Skeletal muscle tissue (tissue), 4 donors: Measurements from ENCODE around the gene GATAD2A. TPM values are rescaled to one million over a fixed set of nuclear protein-coding genes. Genes with fewer than 3 reads are reported as not detected.

Experiments
- H3K27ac ChIP-seq: one replicate; pipeline ENCODE4 v1.7.0; 2013; ENCODE audit warnings: mild to moderate bottlenecking, low read depth, low read length, inconsistent platforms
- H3K27me3 ChIP-seq, 3 donors: one replicate each; pipeline ENCODE4 v1.7.0; 2013; ENCODE audit warnings: low read length in 3 of 3; ENCODE audit not compliant: control insufficient read depth in 3 of 3, insufficient read depth in 3 of 3
- H3K36me3 ChIP-seq, 3 donors: one replicate each; pipeline ENCODE4 v1.7.0; 2013; ENCODE audit warnings: low read length in 3 of 3; ENCODE audit not compliant: control insufficient read depth in 3 of 3, insufficient read depth in 3 of 3
- H3K4me1 ChIP-seq, 3 donors: one replicate each; pipeline ENCODE4 v1.7.0; 2013; ENCODE audit warnings: low read length in 3 of 3, mild to moderate bottlenecking in 3 of 3; ENCODE audit not compliant: control insufficient read depth in 3 of 3, insufficient read depth in 3 of 3
- H3K4me3 ChIP-seq, 3 donors: one replicate each; pipeline ENCODE4 v1.7.0; 2013; ENCODE audit warnings: low read length in 3 of 3
- H3K9ac ChIP-seq, 3 donors: one replicate each; pipeline ENCODE4 v1.7.0; 2013; ENCODE audit warnings: low read length in 3 of 3, mild to moderate bottlenecking in 3 of 3, moderate library complexity in 2 of 3, low read depth in 1 of 3
- H3K9me3 ChIP-seq, 3 donors: one replicate each; pipeline ENCODE4 v1.7.0; 2013; ENCODE audit warnings: low read length in 3 of 3; ENCODE audit not compliant: control insufficient read depth in 3 of 3
- total RNA-seq: library from RNA; depleted of rRNA; stranded (reverse); fragments of >200 nt; gene quantifications from one replicate; pipeline ENCODE4 v1.2.3, GENCODE V29; 2014
- donor health status: Osteomylitis.

GATAD2A gene, protein sequence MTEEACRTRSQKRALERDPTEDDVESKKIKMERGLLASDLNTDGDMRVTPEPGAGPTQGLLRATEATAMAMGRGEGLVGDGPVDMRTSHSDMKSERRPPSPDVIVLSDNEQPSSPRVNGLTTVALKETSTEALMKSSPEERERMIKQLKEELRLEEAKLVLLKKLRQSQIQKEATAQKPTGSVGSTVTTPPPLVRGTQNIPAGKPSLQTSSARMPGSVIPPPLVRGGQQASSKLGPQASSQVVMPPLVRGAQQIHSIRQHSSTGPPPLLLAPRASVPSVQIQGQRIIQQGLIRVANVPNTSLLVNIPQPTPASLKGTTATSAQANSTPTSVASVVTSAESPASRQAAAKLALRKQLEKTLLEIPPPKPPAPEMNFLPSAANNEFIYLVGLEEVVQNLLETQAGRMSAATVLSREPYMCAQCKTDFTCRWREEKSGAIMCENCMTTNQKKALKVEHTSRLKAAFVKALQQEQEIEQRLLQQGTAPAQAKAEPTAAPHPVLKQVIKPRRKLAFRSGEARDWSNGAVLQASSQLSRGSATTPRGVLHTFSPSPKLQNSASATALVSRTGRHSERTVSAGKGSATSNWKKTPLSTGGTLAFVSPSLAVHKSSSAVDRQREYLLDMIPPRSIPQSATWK
- total RNA-seq = 19.8 TPM

DNA sequence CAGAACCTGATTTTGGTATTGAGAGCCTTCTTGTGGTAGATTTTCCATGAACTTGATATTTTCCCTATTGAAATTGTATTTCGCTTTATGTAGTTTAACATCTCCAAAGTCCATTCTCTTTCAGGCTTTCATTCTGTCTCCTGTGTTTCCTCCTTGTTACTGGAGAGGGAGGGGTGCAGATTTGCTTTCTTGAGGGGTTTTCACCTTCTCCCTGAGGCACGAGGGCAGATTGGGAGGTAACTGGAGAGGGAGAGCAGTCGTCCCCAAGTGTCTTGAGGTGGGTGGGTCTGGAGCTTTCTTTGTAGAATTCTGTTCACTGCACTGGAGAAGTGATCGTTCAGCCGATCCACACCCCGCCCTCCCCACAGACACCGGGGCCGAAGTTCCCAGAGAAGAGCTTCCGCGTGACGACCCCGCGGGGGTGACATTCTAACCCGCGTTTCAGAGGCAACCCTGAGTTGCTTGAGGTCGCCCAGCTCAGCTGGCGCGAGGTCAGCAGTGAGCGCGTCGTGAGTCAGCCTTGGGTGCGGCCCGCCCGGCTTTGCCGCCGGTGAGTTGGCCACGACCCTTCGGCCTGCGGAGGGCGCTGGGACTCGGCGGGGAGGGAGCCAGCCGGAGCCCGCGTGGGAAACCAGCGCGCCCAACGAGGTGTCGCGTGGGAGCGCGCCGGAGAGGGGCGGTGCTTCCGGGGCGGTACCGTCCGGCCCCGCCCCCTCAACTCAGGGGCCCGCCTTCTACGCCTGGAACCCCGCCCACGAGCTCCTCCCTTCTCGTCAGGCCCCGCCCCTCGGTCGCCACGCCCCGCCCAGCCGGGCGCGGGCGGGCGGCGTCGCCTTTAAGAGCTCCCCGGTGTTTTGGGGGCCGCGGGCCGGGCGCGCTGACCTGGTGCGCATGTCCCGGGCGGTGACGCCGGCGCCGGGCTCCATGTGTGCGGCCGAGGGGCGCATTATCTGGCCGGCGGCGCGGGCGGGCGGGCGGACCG, at the start of gene GATAD2A:
Gene GATAD2A (plus strand): TSS at position 797 of the 982 bp plus-strand sequence. CDS start 59,671 bp downstream, outside the sequence.
- Histone ChIP-seq H3K36me3 (no peaks in the 10 kb centered on the region), H3K4me1 (peaks cover 38 to 56% (median 46%) of the 10 kb centered on the region in 3 donors), H3K9ac (peak within 1 kb of the TSS; percentile 81 to 87 (median 82)), H3K27ac (peak within 1 kb of the TSS; percentile 95), H3K9me3 (no peaks in the 10 kb centered on the region), H3K27me3 (no peaks in the 10 kb centered on the region), H3K4me3 (peak within 1 kb of the TSS; percentile 86 to 89 (median 87))

DNA sequence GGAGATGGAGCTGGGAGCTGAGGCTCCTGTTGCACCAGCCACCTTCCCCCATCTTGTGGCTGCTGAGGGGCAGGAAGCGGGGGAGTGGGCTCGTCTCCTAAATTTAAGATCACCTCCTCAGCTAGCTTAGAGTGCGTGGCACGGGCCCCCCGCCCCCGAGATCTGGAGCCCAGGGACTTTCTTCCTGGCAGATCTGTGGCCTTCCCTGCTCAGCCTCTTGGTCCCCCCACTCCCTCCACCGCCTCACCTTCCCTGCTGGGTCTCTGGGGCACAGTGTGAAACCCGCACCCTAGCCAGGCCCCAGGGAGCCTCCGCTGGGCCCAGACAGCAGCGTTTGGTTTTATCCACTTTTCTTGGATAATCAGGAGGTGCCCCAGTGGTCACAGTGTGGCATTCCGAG, 49.0 kb upstream of the GATAD2A start:
- no peaks in the 10 kb centered on the region for H3K9me3 ChIP-seq
- H3K4me3 ChIP-seq = no peak overlapping the region
- peaks cover 59 to 67% (median 64%) of the 10 kb centered on the region in 3 donors for H3K36me3 ChIP-seq
- H3K27me3 ChIP-seq = no peaks in the 10 kb centered on the region
- peaks cover 0 to 6% (median 4%) of the 10 kb centered on the region in 3 donors for H3K4me1 ChIP-seq
- H3K27ac ChIP-seq = no peak overlapping the region
- H3K9ac ChIP-seq = no peak overlapping the region

DNA sequence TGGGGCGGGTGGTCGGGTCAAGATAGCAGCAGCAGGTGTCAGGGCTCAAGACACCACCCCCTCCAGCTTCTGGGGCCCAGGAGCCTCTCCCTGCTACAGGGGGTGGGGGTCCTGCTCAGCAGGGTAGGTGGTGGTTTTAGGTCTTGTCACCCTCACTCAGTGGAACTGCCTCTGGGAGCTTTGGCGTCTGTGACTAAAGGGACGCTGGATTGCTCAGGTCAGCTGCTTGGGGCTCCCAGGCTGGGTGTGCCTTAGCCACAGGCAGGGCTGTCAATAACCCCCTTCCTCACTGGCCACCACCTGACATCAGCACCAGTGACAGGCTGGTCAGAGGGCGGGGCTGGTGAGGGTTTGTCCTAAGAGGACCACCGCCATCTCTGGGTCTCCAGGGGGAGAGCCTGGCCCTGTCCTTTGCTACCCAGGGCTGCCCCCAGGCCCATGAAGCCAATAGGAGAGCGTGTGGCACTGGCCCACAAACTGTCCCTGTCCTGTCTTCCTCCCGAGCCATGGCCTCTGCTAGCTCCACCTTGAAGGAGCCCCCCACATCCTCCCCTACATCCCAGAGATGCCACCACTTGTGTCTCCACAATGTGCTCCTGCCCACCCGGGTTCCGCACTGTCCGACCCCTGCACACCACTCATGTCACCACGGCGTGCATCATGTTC, 48.4 kb upstream of the GATAD2A start:
- Histone ChIP-seq H3K36me3 (peaks cover 59 to 65% (median 62%) of the 10 kb centered on the region in 3 donors), H3K27ac (no peak overlapping the region), H3K9me3 (no peaks in the 10 kb centered on the region), H3K27me3 (no peaks in the 10 kb centered on the region), H3K4me1 (peaks cover 0 to 6% (median 4%) of the 10 kb centered on the region in 3 donors), H3K9ac (no peak overlapping the region), H3K4me3 (no peak overlapping the region)

DNA sequence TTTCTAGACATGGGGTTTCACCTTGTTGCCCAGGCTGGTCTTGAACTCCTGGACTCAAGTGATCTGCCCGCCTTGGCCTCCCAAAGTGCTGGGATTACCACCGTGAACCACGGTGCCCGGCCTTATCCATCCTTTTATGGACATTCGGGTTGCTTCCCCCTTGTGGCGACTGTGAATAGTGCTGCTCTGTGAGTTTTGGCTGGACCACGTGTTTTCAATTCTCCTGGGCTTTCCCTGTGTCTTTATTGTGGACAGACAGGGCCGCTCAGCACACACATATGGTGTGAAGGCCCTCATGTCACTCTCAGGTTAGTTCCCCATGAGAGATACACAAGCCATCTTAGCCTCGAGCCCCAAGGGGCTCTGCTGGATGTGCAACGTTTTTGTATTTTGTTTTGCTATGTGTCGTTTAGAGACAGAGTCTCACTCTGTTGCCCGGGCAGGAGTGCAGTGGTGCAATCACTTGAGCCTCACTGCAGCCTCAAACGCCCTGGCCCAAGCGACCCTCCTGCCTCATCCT, 44.3 kb upstream of the GATAD2A start:
- Histone ChIP-seq H3K4me3 (no peak overlapping the region), H3K9me3 (no peaks in the 10 kb centered on the region), H3K27ac (no peak overlapping the region), H3K9ac (no peak overlapping the region), H3K27me3 (no peaks in the 10 kb centered on the region), H3K36me3 (peaks cover 18 to 24% (median 21%) of the 10 kb centered on the region in 3 donors), H3K4me1 (peaks cover 5 to 10% (median 8%) of the 10 kb centered on the region in 3 donors)

DNA sequence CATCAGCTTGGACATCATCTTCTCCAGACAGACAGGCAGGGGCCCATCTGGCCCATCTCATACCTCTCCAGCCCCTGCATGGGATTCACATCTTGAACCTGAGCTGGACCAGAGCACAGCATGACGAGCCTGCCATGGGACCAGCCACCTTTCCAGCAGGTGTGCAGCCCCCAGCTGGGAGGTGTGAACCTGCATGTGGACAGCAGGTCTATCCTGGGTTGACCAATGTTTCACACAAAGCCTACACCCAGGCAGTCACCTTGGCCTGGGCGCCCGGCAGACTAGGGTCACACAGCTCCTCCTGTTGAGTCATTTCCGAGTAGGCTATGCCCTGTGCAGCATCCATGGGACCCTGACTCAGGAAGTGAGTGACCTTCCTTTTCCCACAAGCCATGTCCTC, 43.4 kb upstream of the GATAD2A start:
- H3K9ac ChIP-seq = no peak overlapping the region
- no peaks in the 10 kb centered on the region for H3K27me3 ChIP-seq
- no peak overlapping the region for H3K27ac ChIP-seq
- H3K9me3 ChIP-seq = no peaks in the 10 kb centered on the region
- H3K36me3 ChIP-seq = peaks cover 9 to 16% (median 12%) of the 10 kb centered on the region in 3 donors
- H3K4me3 ChIP-seq = no peak overlapping the region
- peaks cover 8 to 13% (median 13%) of the 10 kb centered on the region in 3 donors for H3K4me1 ChIP-seq

DNA sequence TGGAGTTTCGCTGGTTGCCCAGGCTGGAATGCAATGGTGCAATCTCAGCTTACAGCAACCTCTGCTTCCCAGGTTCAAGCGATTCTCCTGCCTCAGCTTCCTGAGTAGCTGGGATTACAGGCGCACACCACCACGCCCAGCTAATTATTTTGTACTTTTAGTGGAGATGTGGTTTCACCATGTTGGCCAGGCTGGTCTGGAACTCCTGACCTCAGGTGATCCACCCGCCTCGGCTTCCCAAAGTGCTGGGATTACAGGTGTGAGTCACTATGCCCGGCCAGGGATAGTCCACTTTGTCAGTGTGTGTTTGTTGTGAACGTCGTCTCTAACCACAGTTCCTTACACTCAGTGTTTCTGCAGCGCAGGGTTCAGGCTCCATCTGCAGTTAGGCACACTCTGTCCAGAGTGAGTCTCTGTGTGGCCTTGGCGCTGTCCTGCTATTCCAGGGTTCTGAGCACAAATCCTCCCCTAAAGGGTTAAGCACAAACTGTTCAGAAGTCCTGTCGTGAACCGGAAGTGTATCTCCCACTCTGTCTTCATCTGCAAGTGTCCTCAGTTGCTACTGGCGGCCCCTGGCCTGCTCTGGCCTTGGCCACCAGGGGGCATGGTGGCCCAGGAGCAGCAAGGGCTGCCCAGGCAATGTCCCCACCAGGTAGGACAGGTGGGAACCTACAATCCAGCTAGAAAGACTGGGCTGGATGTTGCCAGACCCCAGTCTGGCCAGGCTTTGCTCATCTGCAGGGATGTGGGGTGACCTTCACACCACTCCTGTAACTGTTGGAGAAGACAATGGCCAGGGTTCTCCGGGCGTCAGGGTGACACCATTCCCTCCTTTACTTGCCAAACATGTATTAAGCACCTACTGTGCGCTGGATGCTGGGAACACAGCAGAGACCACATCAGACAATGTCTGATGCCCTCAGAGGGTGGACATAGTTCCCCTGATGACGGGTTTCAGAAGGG, 38.8 kb upstream of the GATAD2A start:
- peak overlapping the region in 2 of 3 donors; percentile 10 to 33 for H3K9ac ChIP-seq
- H3K4me3 ChIP-seq = peak overlapping the region in 1 of 3 donors; percentile 13
- H3K27me3 ChIP-seq = no peaks in the 10 kb centered on the region
- no peaks in the 10 kb centered on the region for H3K9me3 ChIP-seq
- no peaks in the 10 kb centered on the region for H3K36me3 ChIP-seq
- H3K4me1 ChIP-seq = peaks cover 7 to 9% (median 8%) of the 10 kb centered on the region in 3 donors
- no peak overlapping the region for H3K27ac ChIP-seq

DNA sequence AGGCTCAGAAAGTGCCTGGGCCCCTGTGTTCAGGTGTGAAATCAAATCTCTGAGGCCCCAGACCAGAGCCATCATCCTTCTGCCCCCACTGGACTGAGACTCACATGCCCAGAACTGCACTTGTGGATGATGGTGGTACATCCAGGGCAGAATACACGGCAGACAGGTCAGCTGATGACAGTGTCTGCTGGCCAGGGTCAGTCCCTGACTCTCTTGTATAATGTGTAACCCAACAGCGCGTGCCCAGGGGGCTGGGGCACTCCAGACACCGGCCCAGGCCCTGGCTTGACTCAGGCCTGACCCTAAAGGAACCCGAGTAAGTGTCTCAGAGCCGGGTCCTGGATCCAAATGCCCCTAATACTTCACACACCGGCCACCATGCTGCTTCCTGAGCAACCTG, 37.4 kb upstream of the GATAD2A start:
- no peaks in the 10 kb centered on the region for H3K9me3 ChIP-seq
- no peaks in the 10 kb centered on the region for H3K36me3 ChIP-seq
- no peak overlapping the region for H3K27ac ChIP-seq
- H3K4me1 ChIP-seq = peaks cover 8 to 12% (median 9%) of the 10 kb centered on the region in 3 donors
- no peak overlapping the region for H3K4me3 ChIP-seq
- no peaks in the 10 kb centered on the region for H3K27me3 ChIP-seq
- H3K9ac ChIP-seq = no peak overlapping the region

DNA sequence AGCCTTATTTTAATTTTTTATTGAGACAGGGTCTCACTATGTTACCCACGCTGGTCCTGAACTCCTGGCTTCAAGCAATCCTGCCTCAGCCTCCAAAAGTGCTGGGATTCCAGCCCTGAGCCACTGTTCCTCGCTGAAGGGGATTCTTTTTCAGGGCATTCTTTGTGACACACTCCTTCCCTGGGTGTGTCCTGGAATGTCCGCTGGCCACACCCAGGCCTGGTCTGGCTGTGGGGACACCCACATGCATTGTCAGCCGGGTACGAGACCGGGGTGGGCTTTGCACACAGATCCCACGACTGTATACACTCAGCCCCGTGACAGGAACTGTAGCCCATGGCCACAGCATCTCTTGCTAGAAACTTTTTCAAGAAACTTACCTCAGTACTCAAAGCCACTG, 34.4 kb upstream of the GATAD2A start:
- no peaks in the 10 kb centered on the region for H3K9me3 ChIP-seq
- H3K27ac ChIP-seq = no peak overlapping the region
- H3K36me3 ChIP-seq = no peaks in the 10 kb centered on the region
- peaks cover 3 to 8% (median 5%) of the 10 kb centered on the region in 3 donors for H3K4me1 ChIP-seq
- H3K27me3 ChIP-seq = no peaks in the 10 kb centered on the region
- no peak overlapping the region for H3K4me3 ChIP-seq
- no peak overlapping the region for H3K9ac ChIP-seq
